ENCODE data around the gene AKT3. TPM values are rescaled to one million over a fixed set of nuclear protein-coding genes. Genes with fewer than 3 reads are reported as not detected.

The AKT3 gene
- polyA plus RNA-seq, 1 donor (not counting 4 experiments of a cell fraction or from before 2014, with no cell fraction given) = 2.9 TPM

DNA sequence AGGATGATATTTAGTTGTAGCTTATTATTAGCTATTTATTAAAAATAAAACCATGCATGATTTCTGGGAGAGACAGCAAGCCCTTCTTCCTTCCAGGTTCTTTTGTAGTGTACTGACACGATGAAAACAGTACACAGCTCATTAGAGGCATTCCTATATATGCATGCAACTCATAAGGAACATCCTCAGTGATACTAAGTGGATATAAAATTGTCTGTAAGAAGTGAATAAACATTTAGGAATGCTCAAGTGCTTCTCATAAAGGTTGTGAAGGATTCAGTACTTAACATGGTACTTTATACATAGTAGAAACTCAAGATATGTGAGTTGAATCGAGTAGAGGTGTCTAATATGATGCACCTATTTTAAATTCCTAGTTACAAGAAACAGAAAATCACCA lies 306.5 kb downstream of the AKT3 start:
- no peaks in the 10 kb centered on the region for H3K9me3 ChIP-seq (ENCODE audit: control insufficient read depth, low read depth, low read length)
- H3K4me1 ChIP-seq (ENCODE audit: control insufficient read depth, extremely low read depth, insufficient read depth, low read length) = peaks cover under 1% of the 10 kb centered on the region
- DNase-seq (ENCODE audit: low read depth, low spot score) = no peak
- dilution Hi-C loops (cut with MboI; ENCODE audit: extremely low pct_ligation_motif_present, low sequenced_read_pairs) = no loop called here
- no peaks in the 10 kb centered on the region for H3K27me3 ChIP-seq (ENCODE audit: control insufficient read depth, extremely low read depth, insufficient read depth, low read length)
- no peak overlapping the region for H3K9ac ChIP-seq (ENCODE audit: control insufficient read depth, extremely low read depth, insufficient read depth, low read length)
- H3K36me3 ChIP-seq (ENCODE audit: control insufficient read depth in 2 of 2, extremely low read depth in 1 of 2, insufficient read depth in 2 of 2, low read length in 2 of 2) = no peaks in the 10 kb centered on the region
- FAIRE-seq = no peak
- no peak overlapping the region for H3K27ac ChIP-seq (ENCODE audit: control insufficient read depth, insufficient read depth, low read length)
- H4K20me1 ChIP-seq (ENCODE audit: control insufficient read depth, extremely low read depth, insufficient read depth, low read length) = no peaks in the 10 kb centered on the region
- H3K9me1 ChIP-seq (ENCODE audit: control insufficient read depth, extremely low read depth, insufficient read depth, low read length) = no peaks in the 10 kb centered on the region
- TF ChIP-seq CTCF (optimal IDR thresholded peaks at IDR 0.05 in 1 of 3, IDR thresholded peaks at IDR 0.05 in 1 of 3, conservative IDR thresholded peaks at IDR 0.05 in 1 of 3; ENCODE audit: extremely low read depth in 1 of 3, insufficient read depth in 2 of 3, low read length in 3 of 3) (no peak), EZH2 (IDR thresholded peaks at IDR 0.05; ENCODE audit: low read length) (no peak)
- H3K4me2 ChIP-seq (ENCODE audit: control insufficient read depth, extremely low read depth, insufficient read depth, low read depth, low read length) = no peak overlapping the region
- no peak overlapping the region for H2AFZ ChIP-seq (ENCODE audit: control insufficient read depth, low read length)
- H3K4me3 ChIP-seq (ENCODE audit: control insufficient read depth in 2 of 3, extremely low read depth in 1 of 3, insufficient read depth in 2 of 3, low read depth in 1 of 3, low read length in 3 of 3) = no peak overlapping the region
- no peaks in the 10 kb centered on the region for H3K79me2 ChIP-seq (ENCODE audit: control insufficient read depth, insufficient read depth, low read length)

DNA sequence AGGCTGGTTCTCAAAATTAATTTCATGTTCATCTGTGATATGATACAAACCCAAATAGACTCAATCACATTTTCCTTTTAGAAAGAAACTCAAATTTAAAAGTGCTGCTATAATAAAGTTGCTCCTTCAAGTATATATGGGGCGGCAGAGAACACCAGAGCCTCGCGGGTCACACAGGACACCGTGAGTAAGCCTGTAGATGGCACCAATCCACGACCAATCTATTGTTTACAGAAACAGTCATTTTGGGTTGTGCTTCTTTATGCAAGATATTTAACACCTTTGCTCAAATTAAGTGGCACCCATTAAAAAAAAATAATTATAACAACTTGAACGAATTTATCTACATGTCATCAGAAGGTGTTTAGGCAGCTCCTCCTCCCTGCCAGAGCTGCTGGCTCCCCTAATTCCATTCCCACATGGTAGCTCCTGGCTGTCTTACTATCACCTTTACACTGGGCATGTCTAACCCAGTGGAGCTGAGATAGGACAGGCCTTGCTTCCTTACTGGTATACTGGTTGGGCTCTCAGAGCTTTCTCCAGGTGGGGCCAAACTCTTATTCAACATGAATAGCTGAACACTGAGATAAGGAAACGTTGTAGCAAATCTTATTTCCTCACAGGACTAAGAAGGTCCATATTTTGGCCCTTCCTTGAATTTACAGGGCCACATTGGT lies 307.2 kb downstream of the AKT3 start:
- Histone ChIP-seq H3K4me3 (ENCODE audit: control insufficient read depth in 2 of 3, extremely low read depth in 1 of 3, insufficient read depth in 2 of 3, low read depth in 1 of 3, low read length in 3 of 3) (no peak overlapping the region), H2AFZ (ENCODE audit: control insufficient read depth, low read length) (no peak overlapping the region), H3K4me2 (ENCODE audit: control insufficient read depth, extremely low read depth, insufficient read depth, low read depth, low read length) (no peak overlapping the region), H3K79me2 (ENCODE audit: control insufficient read depth, insufficient read depth, low read length) (no peaks in the 10 kb centered on the region), H3K9me3 (ENCODE audit: control insufficient read depth, low read depth, low read length) (no peaks in the 10 kb centered on the region), H3K36me3 (ENCODE audit: control insufficient read depth in 2 of 2, extremely low read depth in 1 of 2, insufficient read depth in 2 of 2, low read length in 2 of 2) (no peaks in the 10 kb centered on the region), H3K27me3 (ENCODE audit: control insufficient read depth, extremely low read depth, insufficient read depth, low read length) (no peaks in the 10 kb centered on the region), H3K9ac (ENCODE audit: control insufficient read depth, extremely low read depth, insufficient read depth, low read length) (no peak overlapping the region), H4K20me1 (ENCODE audit: control insufficient read depth, extremely low read depth, insufficient read depth, low read length) (no peaks in the 10 kb centered on the region), H3K9me1 (ENCODE audit: control insufficient read depth, extremely low read depth, insufficient read depth, low read length) (no peaks in the 10 kb centered on the region), H3K27ac (ENCODE audit: control insufficient read depth, insufficient read depth, low read length) (no peak overlapping the region), H3K4me1 (ENCODE audit: control insufficient read depth, extremely low read depth, insufficient read depth, low read length) (no peaks in the 10 kb centered on the region)
- TF ChIP-seq CTCF (optimal IDR thresholded peaks at IDR 0.05 in 1 of 3, IDR thresholded peaks at IDR 0.05 in 1 of 3, conservative IDR thresholded peaks at IDR 0.05 in 1 of 3; ENCODE audit: extremely low read depth in 1 of 3, insufficient read depth in 2 of 3, low read length in 3 of 3) (no peak), EZH2 (IDR thresholded peaks at IDR 0.05; ENCODE audit: low read length) (no peak)
- dilution Hi-C loops (cut with MboI; ENCODE audit: extremely low pct_ligation_motif_present, low sequenced_read_pairs) = no loop called here
- FAIRE-seq = no peak
- DNase-seq (ENCODE audit: low read depth, low spot score) = no peak
